Measurements from ENCODE around the gene CLEC6A. TPM values are rescaled to one million over a fixed set of nuclear protein-coding genes. Genes with fewer than 3 reads are reported as not detected.

The CLEC6A gene
- total RNA-seq, 3 donors from 2014 or later = not detected

DNA sequence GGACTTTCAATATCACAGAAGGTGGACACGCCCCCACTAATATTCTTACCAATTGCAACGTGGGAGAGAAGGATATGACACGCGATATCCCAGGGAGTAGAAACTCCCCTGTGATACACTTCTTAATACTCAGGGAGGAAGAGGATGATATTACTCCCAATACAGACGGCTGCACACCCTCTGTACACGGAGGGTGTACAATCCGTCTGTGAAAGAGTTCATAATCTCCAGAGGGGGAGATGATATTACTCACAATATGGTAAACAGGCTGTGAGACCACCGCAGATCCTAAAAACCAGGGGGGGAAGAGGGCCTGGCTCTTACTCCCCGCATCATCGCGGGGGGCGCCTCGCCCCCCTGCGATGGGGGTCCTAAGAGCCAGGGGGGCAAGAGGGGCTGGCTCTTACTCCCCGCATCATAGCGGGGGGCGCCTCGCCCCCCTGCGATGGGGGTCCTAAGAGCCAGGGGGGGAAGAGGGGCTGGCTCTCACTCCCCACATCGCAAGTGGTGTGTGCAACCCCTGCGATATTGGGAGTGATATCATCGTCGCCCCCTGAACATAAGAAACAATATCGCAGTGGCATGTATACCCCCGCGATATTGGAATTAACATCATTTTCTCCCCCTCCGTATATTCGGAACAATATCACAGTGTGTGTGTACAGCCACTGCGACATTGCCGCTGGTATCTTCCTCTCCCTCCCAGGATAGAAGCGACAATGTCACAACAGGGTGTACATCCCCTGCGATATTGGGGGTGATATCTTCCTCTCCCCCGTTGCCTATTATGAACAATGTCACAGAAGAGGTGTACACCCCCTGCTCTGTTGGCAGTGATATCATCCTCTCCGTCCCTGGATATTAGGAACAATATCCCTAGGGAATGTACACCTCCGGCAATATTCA, 8.9 kb upstream of the CLEC6A start:
- H3K4me3 ChIP-seq = no peak overlapping the region
- intact Hi-C loops (cut with DNase I; ENCODE audit: low total_unique reads) = no loop called here
- no peak for DNase-seq (ENCODE audit: low spot score in 2 of 2)

DNA sequence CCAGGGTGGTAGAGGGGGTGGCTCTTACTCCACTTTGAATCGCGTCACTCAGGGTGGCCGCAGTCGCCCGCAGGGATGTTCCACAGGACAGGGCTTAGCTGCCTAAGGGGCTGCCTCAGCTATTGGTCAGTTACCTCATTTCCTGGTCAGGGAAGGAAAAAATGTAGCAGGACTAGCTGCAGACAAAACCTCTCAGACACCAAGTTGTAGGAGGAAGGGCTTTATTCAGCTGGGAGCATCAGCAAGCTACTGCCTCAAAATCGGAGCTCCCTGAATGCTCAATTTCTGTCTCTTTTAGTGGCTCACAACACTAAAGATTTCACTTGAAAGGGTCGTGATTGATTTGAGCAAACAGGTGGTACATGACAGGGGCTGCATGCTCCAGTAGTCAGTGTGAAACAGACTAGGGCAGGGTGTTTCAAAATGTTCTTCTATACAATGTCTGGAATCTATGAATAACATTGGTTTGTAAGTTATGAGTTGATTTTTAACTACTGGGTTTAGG, 6.4 kb upstream of the CLEC6A start:
- DNase-seq (ENCODE audit: low spot score in 2 of 2) = no peak
- H3K27ac ChIP-seq = no peak overlapping the region
- no peaks in the 10 kb centered on the region for H3K36me3 ChIP-seq
- no peaks in the 10 kb centered on the region for H3K4me1 ChIP-seq
- intact Hi-C loops (cut with DNase I; ENCODE audit: low total_unique reads) = no loop called here
- H3K4me3 ChIP-seq = no peak overlapping the region
- H3K9me3 ChIP-seq = no peaks in the 10 kb centered on the region
- TF ChIP-seq POLR2AphosphoS5 (IDR thresholded peaks at IDR 0.05) = no peak
- no peak for TF ChIP-seq POLR2A (IDR thresholded peaks at IDR 0.05)
- TF ChIP-seq, protein P1, sequence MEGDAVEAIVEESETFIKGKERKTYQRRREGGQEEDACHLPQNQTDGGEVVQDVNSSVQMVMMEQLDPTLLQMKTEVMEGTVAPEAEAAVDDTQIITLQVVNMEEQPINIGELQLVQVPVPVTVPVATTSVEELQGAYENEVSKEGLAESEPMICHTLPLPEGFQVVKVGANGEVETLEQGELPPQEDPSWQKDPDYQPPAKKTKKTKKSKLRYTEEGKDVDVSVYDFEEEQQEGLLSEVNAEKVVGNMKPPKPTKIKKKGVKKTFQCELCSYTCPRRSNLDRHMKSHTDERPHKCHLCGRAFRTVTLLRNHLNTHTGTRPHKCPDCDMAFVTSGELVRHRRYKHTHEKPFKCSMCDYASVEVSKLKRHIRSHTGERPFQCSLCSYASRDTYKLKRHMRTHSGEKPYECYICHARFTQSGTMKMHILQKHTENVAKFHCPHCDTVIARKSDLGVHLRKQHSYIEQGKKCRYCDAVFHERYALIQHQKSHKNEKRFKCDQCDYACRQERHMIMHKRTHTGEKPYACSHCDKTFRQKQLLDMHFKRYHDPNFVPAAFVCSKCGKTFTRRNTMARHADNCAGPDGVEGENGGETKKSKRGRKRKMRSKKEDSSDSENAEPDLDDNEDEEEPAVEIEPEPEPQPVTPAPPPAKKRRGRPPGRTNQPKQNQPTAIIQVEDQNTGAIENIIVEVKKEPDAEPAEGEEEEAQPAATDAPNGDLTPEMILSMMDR (IDR thresholded peaks at IDR 0.05) = no peak
- H3K27me3 ChIP-seq = no peaks in the 10 kb centered on the region

More for the DNA sequence above, 8.9 kb upstream of the CLEC6A start:
- Histone ChIP-seq H3K27ac (no peak overlapping the region), H3K27me3 (no peaks in the 10 kb centered on the region), H3K36me3 (no peaks in the 10 kb centered on the region), H3K4me1 (no peaks in the 10 kb centered on the region), H3K9me3 (no peaks in the 10 kb centered on the region)
- TF ChIP-seq, protein P1 (IDR thresholded peaks at IDR 0.05) = no peak
- no peak for TF ChIP-seq POLR2A (IDR thresholded peaks at IDR 0.05)

DNA sequence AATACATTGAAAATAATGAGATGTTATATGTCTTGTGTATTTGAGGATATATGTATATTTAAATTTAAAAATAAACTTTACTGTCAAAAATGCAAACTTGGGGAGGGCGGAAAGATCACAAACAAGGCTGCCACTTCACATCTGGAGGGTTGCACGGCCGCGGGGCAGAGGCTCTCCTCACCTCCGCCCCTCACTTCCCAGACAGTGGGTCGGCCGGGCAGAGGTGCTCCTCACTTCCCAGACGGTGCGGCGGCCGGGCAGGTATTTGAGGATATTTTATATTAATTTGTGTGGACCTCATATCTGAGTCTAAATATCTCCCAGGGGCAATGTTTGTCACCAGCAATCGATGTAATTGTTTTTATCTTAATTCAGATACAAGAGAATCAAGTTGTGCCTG, 3.7 kb upstream of the CLEC6A start:
- no peak for DNase-seq (ENCODE audit: low spot score in 2 of 2)
- intact Hi-C loops (cut with DNase I; ENCODE audit: low total_unique reads) = no loop called here
- Histone ChIP-seq H3K36me3 (no peaks in the 10 kb centered on the region), H3K9me3 (no peaks in the 10 kb centered on the region), H3K27ac (no peak overlapping the region), H3K4me3 (no peak overlapping the region), H3K27me3 (no peaks in the 10 kb centered on the region), H3K4me1 (no peaks in the 10 kb centered on the region)
- TF ChIP-seq POLR2AphosphoS5 (IDR thresholded peaks at IDR 0.05) (no peak), POLR2A (IDR thresholded peaks at IDR 0.05) (no peak)
- TF ChIP-seq, protein P1 (IDR thresholded peaks at IDR 0.05) = no peak

DNA sequence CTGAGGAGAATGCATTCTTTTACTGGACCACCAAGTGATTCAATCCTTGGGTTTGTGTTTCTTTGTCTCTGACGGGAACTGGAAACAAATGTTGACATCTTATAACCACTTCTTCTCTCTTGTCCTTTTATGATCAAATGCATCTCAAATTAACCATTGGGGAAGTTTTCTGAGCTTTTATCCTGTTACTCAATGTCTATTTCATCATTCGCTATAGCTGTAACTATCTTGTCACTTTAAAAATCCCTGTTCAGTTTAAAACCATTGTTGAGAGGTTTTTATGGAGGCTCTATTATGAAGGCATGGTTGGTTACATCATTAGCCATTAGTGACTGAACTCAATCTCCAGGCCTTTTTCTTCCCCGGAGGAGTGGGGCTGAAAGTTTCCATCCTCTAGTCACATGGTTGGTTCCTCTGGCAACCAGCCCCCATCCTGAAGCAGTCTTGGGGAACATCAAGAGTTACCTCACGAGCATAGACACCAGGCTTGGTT, 2.7 kb upstream of the CLEC6A start:
- DNase-seq (ENCODE audit: low spot score in 2 of 2) = no peak
- no peaks in the 10 kb centered on the region for H3K4me1 ChIP-seq
- no peaks in the 10 kb centered on the region for H3K9me3 ChIP-seq
- no peak overlapping the region for H3K27ac ChIP-seq
- intact Hi-C loops (cut with DNase I; ENCODE audit: low total_unique reads) = no loop called here
- H3K4me3 ChIP-seq = no peak overlapping the region
- TF ChIP-seq POLR2A (IDR thresholded peaks at IDR 0.05) = no peak
- TF ChIP-seq, protein P1 (IDR thresholded peaks at IDR 0.05) = no peak
- TF ChIP-seq POLR2AphosphoS5 (IDR thresholded peaks at IDR 0.05) = no peak
- H3K27me3 ChIP-seq = no peaks in the 10 kb centered on the region
- no peaks in the 10 kb centered on the region for H3K36me3 ChIP-seq

DNA sequence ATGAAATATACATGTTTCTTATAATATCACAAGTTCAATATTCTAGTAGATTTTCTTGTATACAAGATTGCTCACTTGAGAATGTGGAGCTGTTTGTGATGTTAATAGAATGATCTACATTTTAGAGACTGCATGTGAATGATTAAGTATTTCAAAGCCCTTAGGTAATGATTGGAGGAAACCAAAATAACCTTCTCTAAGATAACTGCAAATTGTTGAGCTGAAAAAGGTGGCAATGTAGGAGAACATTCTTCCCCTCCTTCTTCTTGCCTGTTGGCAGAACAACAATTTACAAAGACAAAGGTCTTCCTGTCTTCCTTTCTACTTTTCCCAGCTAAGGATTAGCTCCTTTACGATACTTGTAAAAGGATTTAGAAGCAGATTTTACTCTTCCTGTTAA, 2.0 kb upstream of the CLEC6A start:
- no peak overlapping the region for H3K4me3 ChIP-seq
- H3K27me3 ChIP-seq = no peaks in the 10 kb centered on the region
- H3K4me1 ChIP-seq = no peaks in the 10 kb centered on the region
- no peak for DNase-seq (ENCODE audit: low spot score in 2 of 2)
- no peaks in the 10 kb centered on the region for H3K36me3 ChIP-seq
- intact Hi-C loops (cut with DNase I; ENCODE audit: low total_unique reads) = no loop called here
- H3K27ac ChIP-seq = no peak overlapping the region
- TF ChIP-seq POLR2A (IDR thresholded peaks at IDR 0.05) = no peak
- no peak for TF ChIP-seq POLR2AphosphoS5 (IDR thresholded peaks at IDR 0.05)
- TF ChIP-seq, protein P1 (IDR thresholded peaks at IDR 0.05) = no peak
- no peaks in the 10 kb centered on the region for H3K9me3 ChIP-seq
